Measurements from ENCODE around the gene TUBG2. TPM values are rescaled to one million over a fixed set of nuclear protein-coding genes. Genes with fewer than 3 reads are reported as not detected.

The TUBG2 gene
- total RNA-seq, 2 experiments from 2014 or later, result 10.4 to 23.4 TPM

GRCh38 chr17:42653179-42654124, 5.6 kb upstream of the TUBG2 start:
- POLR2A ChIA-PET, result no interaction called here
- intact Hi-C loops (cut with micrococcal nuclease; ENCODE audit: unreplicated experiment), result no loop called here
- Histone ChIP-seq H2AFZ (ENCODE audit: low read length) (no peak overlapping the region), H3K79me2 (ENCODE audit: insufficient read depth, low read depth, low read length) (no peaks in the 10 kb centered on the region), H3K27ac (ENCODE audit: low read depth, low read length, poor library complexity, severe bottlenecking) (no peak overlapping the region), H3K4me1 (ENCODE audit: insufficient read depth, low read length, poor library complexity, severe bottlenecking) (peaks cover 2% of the 10 kb centered on the region), H3K36me3 (ENCODE audit: insufficient read depth, low read length) (no peaks in the 10 kb centered on the region), H4K20me1 (ENCODE audit: insufficient read depth, low read length) (no peaks in the 10 kb centered on the region), H3K4me3 (ENCODE audit: low read depth, low read length, poor library complexity, severe bottlenecking) (no peak overlapping the region), H3K4me2 (ENCODE audit: low read length) (no peak overlapping the region), H3K9me3 (ENCODE audit: low read length) (peaks cover 5% of the 10 kb centered on the region; the same call in 1 of the 2 replicates), H3K9me2 (ENCODE audit: insufficient read depth, low read length) (no peaks in the 10 kb centered on the region)
- DNase-seq (ENCODE audit: low spot score), result no peak
- CTCF ChIA-PET (ENCODE audit: unreplicated experiment), result no interaction called here
- no TSS peak for BruUV-seq (replicated peaks)
- TF ChIP-seq CTCF (conservative IDR thresholded peaks at IDR 0.05; ENCODE audit: low read length) (no peak), EZH2phosphoT487 (IDR thresholded peaks at IDR 0.05; ENCODE audit: borderline replicate concordance, low read depth, low read length) (no peak)

- H3K36me3 ChIP-seq (ENCODE audit: insufficient read depth, low read length), result no peaks in the 10 kb centered on the region
- H4K20me1 ChIP-seq (ENCODE audit: insufficient read depth, low read length), result no peaks in the 10 kb centered on the region
- H3K79me2 ChIP-seq (ENCODE audit: insufficient read depth, low read depth, low read length), result no peaks in the 10 kb centered on the region
- H3K4me3 ChIP-seq (ENCODE audit: low read depth, low read length, poor library complexity, severe bottlenecking), result no peak overlapping the region
- intact Hi-C loops (cut with micrococcal nuclease; ENCODE audit: unreplicated experiment), result loop anchor here (5.0 kb wide), 1 partner anchor 38 kb away; no protein-coding TSS in a partner anchor
- ChIA-PET CTCF (ENCODE audit: unreplicated experiment) (interaction anchor here (0.5 kb wide), 1 partner anchor 125 kb away, joined by 3 read pairs; no protein-coding TSS in a partner anchor), POLR2A (no interaction called here)
- no peak overlapping the region; the same call in 1 of the 2 replicates for H2AFZ ChIP-seq (ENCODE audit: low read length)
- no peak overlapping the region for H3K27ac ChIP-seq (ENCODE audit: low read depth, low read length, poor library complexity, severe bottlenecking)
- no peak overlapping the region for H3K4me2 ChIP-seq (ENCODE audit: low read length)
- DNase-seq (ENCODE audit: low spot score), result no peak
- H3K9me2 ChIP-seq (ENCODE audit: insufficient read depth, low read length), result no peaks in the 10 kb centered on the region
- BruUV-seq (replicated peaks), result no TSS peak
- TF ChIP-seq CTCF (conservative IDR thresholded peaks at IDR 0.05; ENCODE audit: low read length) (no peak), EZH2phosphoT487 (IDR thresholded peaks at IDR 0.05; ENCODE audit: borderline replicate concordance, low read depth, low read length) (no peak)
- H3K4me1 ChIP-seq (ENCODE audit: insufficient read depth, low read length, poor library complexity, severe bottlenecking), result peaks cover 16% of the 10 kb centered on the region
- H3K9me3 ChIP-seq (ENCODE audit: low read length), result peaks cover 5% of the 10 kb centered on the region; the same call in 1 of the 2 replicates
Observed at GRCh38 chr17:42655528-42655927, 3.6 kb upstream of the TUBG2 start.

All from OCI-LY7 (cell line).